HepG2 (cell line): ENCODE data around the gene NT5C3B. TPM values are rescaled to one million over a fixed set of nuclear protein-coding genes. Genes with fewer than 3 reads are reported as not detected.

Source experiments
- CCDC6 ChIP-seq: sonication (generic); formaldehyde crosslinking; IDR thresholded peaks from 2 replicates; pipeline ENCODE4 v1.8.1; 2022; ENCODE audit warnings: mild to moderate bottlenecking, missing genetic modification reagents, moderate library complexity
- GATAD2A ChIP-seq: IDR thresholded peaks from 2 replicates; pipeline ENCODE4 v1.6.1; 2016
- GLI4 ChIP-seq: sonication (generic); formaldehyde crosslinking; IDR thresholded peaks from 2 replicates; pipeline ENCODE4 v1.5.1; 2020; ENCODE audit warnings: missing genetic modification reagents, mild to moderate bottlenecking, moderate library complexity, borderline replicate concordance
- GPN1 ChIP-seq: sonication (generic); formaldehyde crosslinking; IDR thresholded peaks from 2 replicates; pipeline ENCODE4 v1.5.1; 2020; ENCODE audit warnings: missing genetic modification reagents, borderline replicate concordance
- NR2F1 ChIP-seq, 2 experiments: fragments of 450-650 bp in 1 of 2; formaldehyde crosslinking in 1 of 2; IDR thresholded peaks; 2 replicates each; pipeline versions ENCODE4 v1.5.0 to v1.6.1; 2016 to 2020; ENCODE audit warnings: mild to moderate bottlenecking in 1 of 2, missing compliant biosample characterization in 1 of 2, missing genetic modification reagents in 1 of 2, moderate library complexity in 1 of 2
- ONECUT2 ChIP-seq: sonication (generic); formaldehyde crosslinking; IDR thresholded peaks from 2 replicates; pipeline ENCODE4 v1.4.0; 2020; ENCODE audit warnings: missing genetic modification reagents
- ZNF101 ChIP-seq: sonication (generic); formaldehyde crosslinking; IDR thresholded peaks from 2 replicates; pipeline ENCODE4 v1.4.0; 2020; ENCODE audit warnings: mild to moderate bottlenecking, low read depth, missing genetic modification reagents, borderline replicate concordance
- ZNF292 ChIP-seq: sonication (generic); formaldehyde crosslinking; IDR thresholded peaks from 2 replicates; pipeline ENCODE4 v1.8.1; 2022; ENCODE audit warnings: mild to moderate bottlenecking, low read depth, missing genetic modification reagents, borderline replicate concordance
- ZNF605 ChIP-seq: sonication (generic); formaldehyde crosslinking; IDR thresholded peaks from 2 replicates; pipeline ENCODE4 v1.8.0; 2022; ENCODE audit warnings: mild to moderate bottlenecking, missing genetic modification reagents
- ZNF746 ChIP-seq: sonication (generic); formaldehyde crosslinking; IDR thresholded peaks from 2 replicates; pipeline ENCODE4 v1.8.0; 2022; ENCODE audit warnings: mild to moderate bottlenecking, missing genetic modification reagents
- ZSCAN12 ChIP-seq: sonication (generic); formaldehyde crosslinking; IDR thresholded peaks from 2 replicates; pipeline ENCODE4 v1.9.0; 2021; ENCODE audit warnings: mild to moderate bottlenecking, missing genetic modification reagents
- polyA plus RNA-seq, 8 experiments: library from polyadenylated mRNA; depleted of rRNA in 3 of 8; stranded (reverse) in 7 of 8; unstranded in 1 of 8; fragments of >200 nt; fragmentation: Illumina TruSeq in 4 of 8; extraction: Trizol in 4 of 8; gene quantifications; 2 replicates each; pipeline versions ENCODE4 v1.2.1 to v1.2.3, GENCODE V29; 2011 to 2016; ENCODE audit warnings: low read depth in 4 of 8, missing spikeins in 1 of 8, mixed read lengths in 1 of 8; ENCODE audit not compliant: insufficient read depth in 1 of 8
- total RNA-seq, 5 experiments: library from RNA; depleted of rRNA; stranded (reverse); fragments of >200 nt; fragmentation: Illumina TruSeq; extraction: Trizol; gene quantifications; 2 replicates each; pipeline ENCODE4 v1.2.3, GENCODE V29; 2016; ENCODE audit warnings: low read depth in 1 of 5
- TF ChIP-seq, protein P1 (sequence below), 2 experiments: sonication (generic) in 1 of 2; formaldehyde crosslinking in 1 of 2; IDR thresholded peaks; 2 replicates each; pipeline versions ENCODE4 v1.4.0 to v1.6.1; 2016 to 2020; ENCODE audit warnings: borderline replicate concordance in 1 of 2, low read depth in 1 of 2, mild to moderate bottlenecking in 1 of 2, missing genetic modification reagents in 1 of 2
- TF ChIP-seq, protein P2 (sequence below): sonication (generic); formaldehyde crosslinking; IDR thresholded peaks from 2 replicates; pipeline ENCODE4 v1.4.0; 2020; ENCODE audit warnings: mild to moderate bottlenecking, missing genetic modification reagents, borderline replicate concordance
- TF ChIP-seq, protein P3 (sequence below): sonication (generic); formaldehyde crosslinking; IDR thresholded peaks from 2 replicates; pipeline ENCODE4 v1.5.1; 2020; ENCODE audit warnings: missing genetic modification reagents, mild to moderate bottlenecking, borderline replicate concordance
- TF ChIP-seq, protein P4 (sequence below): sonication (generic); formaldehyde crosslinking; IDR thresholded peaks from 2 replicates; pipeline ENCODE4 v1.4.0; 2020; ENCODE audit warnings: missing genetic modification reagents, borderline replicate concordance

Gene NT5C3B
- total and polyA plus RNA-seq, 2 of the 13 experiments (the other 11 are each of a cell fraction or from before 2014, with no cell fraction given): 104 to 126 TPM

DNA sequence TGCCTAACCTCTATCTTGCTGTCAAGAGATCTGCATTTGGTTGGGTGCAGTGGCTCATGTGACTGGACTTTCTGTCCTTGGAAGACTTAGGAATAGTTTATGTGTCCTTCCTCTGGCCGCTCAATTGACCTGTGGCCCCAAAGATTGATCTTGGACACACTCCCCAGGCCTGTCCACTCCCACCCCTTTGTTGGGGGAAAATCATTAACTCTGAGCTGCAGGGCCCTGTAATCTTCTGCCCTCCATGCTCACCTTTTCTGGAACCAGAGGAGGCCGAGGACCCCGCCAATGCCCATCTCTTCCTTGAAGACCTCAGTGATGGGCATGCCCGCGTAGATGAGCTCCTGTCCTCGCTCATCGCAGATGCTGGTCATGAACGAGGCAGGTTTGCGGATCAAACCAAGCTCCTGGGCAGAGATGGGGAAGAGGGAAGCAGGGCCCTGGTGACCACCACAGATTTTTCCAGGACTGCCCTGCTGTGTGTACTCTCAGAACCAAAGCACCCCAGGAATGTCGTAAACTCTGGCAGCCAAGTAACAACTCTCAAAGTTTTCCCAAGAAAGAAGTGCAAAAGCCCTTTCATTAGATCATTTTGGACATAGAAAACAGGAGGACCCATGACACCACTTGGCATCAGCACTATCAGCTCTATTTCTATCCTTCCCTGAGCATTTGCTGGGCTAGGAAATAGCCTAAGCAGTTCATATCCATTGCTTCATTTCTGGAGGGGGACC, 37.7 kb upstream of the NT5C3B start (continued):
- TF ChIP-seq GPN1 (CRISPR knock-in tag): no peak
- TF ChIP-seq NR2F1 (CRISPR knock-in tag; IDR thresholded peaks at IDR 0.05): peak; percentile 60 to 64; a peak in 2 of 4 replicates
- TF ChIP-seq, protein P1, sequence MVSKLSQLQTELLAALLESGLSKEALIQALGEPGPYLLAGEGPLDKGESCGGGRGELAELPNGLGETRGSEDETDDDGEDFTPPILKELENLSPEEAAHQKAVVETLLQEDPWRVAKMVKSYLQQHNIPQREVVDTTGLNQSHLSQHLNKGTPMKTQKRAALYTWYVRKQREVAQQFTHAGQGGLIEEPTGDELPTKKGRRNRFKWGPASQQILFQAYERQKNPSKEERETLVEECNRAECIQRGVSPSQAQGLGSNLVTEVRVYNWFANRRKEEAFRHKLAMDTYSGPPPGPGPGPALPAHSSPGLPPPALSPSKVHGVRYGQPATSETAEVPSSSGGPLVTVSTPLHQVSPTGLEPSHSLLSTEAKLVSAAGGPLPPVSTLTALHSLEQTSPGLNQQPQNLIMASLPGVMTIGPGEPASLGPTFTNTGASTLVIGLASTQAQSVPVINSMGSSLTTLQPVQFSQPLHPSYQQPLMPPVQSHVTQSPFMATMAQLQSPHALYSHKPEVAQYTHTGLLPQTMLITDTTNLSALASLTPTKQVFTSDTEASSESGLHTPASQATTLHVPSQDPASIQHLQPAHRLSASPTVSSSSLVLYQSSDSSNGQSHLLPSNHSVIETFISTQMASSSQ (IDR thresholded peaks at IDR 0.05; ENCODE audit: low read depth): 0 out of 2 replicates have a peak, but pooled peaks have one; percentile 29
- TF ChIP-seq, protein P1 (CRISPR knock-in tag; IDR thresholded peaks at IDR 0.05; ENCODE audit: borderline replicate concordance): no peak
- TF ChIP-seq, protein P2, sequence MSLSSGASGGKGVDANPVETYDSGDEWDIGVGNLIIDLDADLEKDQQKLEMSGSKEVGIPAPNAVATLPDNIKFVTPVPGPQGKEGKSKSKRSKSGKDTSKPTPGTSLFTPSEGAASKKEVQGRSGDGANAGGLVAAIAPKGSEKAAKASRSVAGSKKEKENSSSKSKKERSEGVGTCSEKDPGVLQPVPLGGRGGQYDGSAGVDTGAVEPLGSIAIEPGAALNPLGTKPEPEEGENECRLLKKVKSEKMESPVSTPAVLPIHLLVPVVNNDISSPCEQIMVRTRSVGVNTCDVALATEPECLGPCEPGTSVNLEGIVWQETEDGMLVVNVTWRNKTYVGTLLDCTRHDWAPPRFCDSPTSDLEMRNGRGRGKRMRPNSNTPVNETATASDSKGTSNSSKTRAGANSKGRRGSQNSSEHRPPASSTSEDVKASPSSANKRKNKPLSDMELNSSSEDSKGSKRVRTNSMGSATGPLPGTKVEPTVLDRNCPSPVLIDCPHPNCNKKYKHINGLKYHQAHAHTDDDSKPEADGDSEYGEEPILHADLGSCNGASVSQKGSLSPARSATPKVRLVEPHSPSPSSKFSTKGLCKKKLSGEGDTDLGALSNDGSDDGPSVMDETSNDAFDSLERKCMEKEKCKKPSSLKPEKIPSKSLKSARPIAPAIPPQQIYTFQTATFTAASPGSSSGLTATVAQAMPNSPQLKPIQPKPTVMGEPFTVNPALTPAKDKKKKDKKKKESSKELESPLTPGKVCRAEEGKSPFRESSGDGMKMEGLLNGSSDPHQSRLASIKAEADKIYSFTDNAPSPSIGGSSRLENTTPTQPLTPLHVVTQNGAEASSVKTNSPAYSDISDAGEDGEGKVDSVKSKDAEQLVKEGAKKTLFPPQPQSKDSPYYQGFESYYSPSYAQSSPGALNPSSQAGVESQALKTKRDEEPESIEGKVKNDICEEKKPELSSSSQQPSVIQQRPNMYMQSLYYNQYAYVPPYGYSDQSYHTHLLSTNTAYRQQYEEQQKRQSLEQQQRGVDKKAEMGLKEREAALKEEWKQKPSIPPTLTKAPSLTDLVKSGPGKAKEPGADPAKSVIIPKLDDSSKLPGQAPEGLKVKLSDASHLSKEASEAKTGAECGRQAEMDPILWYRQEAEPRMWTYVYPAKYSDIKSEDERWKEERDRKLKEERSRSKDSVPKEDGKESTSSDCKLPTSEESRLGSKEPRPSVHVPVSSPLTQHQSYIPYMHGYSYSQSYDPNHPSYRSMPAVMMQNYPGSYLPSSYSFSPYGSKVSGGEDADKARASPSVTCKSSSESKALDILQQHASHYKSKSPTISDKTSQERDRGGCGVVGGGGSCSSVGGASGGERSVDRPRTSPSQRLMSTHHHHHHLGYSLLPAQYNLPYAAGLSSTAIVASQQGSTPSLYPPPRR (CRISPR knock-in tag): no peak
- TF ChIP-seq, protein P3, sequence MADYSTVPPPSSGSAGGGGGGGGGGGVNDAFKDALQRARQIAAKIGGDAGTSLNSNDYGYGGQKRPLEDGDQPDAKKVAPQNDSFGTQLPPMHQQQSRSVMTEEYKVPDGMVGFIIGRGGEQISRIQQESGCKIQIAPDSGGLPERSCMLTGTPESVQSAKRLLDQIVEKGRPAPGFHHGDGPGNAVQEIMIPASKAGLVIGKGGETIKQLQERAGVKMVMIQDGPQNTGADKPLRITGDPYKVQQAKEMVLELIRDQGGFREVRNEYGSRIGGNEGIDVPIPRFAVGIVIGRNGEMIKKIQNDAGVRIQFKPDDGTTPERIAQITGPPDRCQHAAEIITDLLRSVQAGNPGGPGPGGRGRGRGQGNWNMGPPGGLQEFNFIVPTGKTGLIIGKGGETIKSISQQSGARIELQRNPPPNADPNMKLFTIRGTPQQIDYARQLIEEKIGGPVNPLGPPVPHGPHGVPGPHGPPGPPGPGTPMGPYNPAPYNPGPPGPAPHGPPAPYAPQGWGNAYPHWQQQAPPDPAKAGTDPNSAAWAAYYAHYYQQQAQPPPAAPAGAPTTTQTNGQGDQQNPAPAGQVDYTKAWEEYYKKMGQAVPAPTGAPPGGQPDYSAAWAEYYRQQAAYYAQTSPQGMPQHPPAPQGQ (CRISPR knock-in tag): no peak
- TF ChIP-seq, protein P4, sequence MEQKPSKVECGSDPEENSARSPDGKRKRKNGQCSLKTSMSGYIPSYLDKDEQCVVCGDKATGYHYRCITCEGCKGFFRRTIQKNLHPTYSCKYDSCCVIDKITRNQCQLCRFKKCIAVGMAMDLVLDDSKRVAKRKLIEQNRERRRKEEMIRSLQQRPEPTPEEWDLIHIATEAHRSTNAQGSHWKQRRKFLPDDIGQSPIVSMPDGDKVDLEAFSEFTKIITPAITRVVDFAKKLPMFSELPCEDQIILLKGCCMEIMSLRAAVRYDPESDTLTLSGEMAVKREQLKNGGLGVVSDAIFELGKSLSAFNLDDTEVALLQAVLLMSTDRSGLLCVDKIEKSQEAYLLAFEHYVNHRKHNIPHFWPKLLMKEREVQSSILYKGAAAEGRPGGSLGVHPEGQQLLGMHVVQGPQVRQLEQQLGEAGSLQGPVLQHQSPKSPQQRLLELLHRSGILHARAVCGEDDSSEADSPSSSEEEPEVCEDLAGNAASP (CRISPR knock-in tag): no peak
- peak; percentile 60; the same call in 1 of the 2 replicates for TF ChIP-seq ONECUT2
- TF ChIP-seq ZNF292: no peak; the same call in 1 of the 2 replicates
- no peak for TF ChIP-seq ZNF605 (CRISPR knock-in tag)
- TF ChIP-seq ZNF746 (CRISPR knock-in tag): no peak
- no peak for TF ChIP-seq GLI4 (CRISPR knock-in tag)
- no peak for TF ChIP-seq ZNF101 (CRISPR knock-in tag)
- TF ChIP-seq ZSCAN12 (CRISPR knock-in tag): no peak
- no peak for TF ChIP-seq CCDC6
- TF ChIP-seq GATAD2A (CRISPR knock-in tag): peak; percentile 41; the same call in 1 of the 2 replicates
